ENCODE results near the gene SAE1. TPM values are rescaled to one million over a fixed set of nuclear protein-coding genes. Genes with fewer than 3 reads are reported as not detected.
"Not testable (repeated sequence)": the region's sequence is repeated elsewhere in the genome, so short reads cannot be mapped to it uniquely, and the experiment has no call there.

The SAE1 gene
- total RNA-seq, 1 donor from 2014 or later: 151 TPM

DNA sequence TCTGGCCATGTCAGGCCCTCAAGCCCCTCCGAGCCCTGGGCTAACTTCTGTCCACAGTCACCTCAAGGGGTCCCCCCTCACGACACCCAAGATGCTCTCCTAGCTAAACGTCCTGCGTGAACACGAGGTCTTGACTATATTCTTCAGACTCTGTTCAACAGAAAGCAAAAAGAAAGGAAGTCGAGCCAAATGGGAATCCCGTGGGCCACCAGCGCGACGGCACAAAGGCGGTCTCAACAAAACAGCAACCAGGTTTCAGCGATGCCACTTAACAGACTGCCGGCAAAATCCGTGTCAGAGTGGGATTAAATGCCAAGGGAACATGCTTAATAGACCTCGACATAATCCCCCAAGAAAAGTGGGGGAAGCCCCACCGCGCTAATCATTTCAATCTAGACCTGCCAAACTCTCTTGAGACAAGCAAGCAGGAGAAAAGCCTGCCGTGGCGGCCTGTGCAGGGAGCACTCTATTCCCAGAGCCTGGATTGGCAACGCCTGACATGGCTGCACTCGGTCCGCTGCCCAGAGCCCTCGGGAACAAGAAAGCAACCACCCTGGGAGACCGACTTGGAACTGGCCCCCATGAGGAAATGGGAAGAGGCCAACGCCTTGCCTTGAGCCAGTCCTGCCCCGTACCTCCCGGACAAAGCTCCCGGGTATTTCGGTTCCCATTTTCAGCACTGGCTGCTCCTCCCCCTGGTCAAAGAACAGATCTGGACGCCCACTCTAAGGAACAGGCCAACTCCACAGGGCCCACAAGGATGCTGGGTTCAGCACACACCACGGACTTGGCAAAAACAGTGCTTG lies 33.0 kb upstream of the SAE1 start:
- Mint-ChIP-seq H3K27ac (peak overlapping the region; percentile 41), H3K36me3 (ENCODE audit: low read depth) (peaks cover 43% of the 10 kb centered on the region), H3K4me3 (no peak overlapping the region), H3K9me3 (no peaks in the 10 kb centered on the region), H3K4me1 (peaks cover 52% of the 10 kb centered on the region), H3K27me3 (no peaks in the 10 kb centered on the region)
- intact Hi-C loops (cut with micrococcal nuclease): no loop called here
- DNase-seq: no peak

DNA sequence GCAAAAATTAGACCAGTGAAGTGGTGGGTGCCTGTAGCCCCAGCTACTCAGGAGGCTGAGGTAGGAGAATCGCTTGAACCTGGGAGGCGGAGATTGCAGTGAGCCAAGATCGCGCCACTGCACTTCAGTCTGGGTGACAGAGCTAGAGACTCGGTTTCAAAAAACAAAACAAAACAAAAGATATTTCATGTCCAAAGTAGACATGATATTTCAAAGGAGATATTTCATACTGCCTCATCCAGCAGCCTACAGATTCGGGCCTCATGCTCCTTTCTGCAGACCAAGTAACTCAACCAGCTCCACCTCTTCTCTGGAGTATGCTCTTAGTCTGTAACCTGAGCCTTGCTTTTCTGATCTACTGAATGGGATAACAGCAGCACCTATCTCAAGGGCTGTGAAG lies 32.0 kb upstream of the SAE1 start:
- H3K4me1 Mint-ChIP-seq: peaks cover 52% of the 10 kb centered on the region
- no peak for DNase-seq
- intact Hi-C loops (cut with micrococcal nuclease): no loop called here
- no peak overlapping the region for H3K4me3 Mint-ChIP-seq
- H3K9me3 Mint-ChIP-seq: no peaks in the 10 kb centered on the region
- peak overlapping the region; percentile 36 for H3K27ac Mint-ChIP-seq
- H3K27me3 Mint-ChIP-seq: no peaks in the 10 kb centered on the region
- peaks cover 40% of the 10 kb centered on the region for H3K36me3 Mint-ChIP-seq (ENCODE audit: low read depth)

- intact Hi-C loops (cut with micrococcal nuclease): no loop called here
- Mint-ChIP-seq H3K9me3 (no peaks in the 10 kb centered on the region), H3K27me3 (no peaks in the 10 kb centered on the region), H3K27ac (no peak overlapping the region), H3K4me3 (no peak overlapping the region), H3K36me3 (ENCODE audit: low read depth) (peaks cover 34% of the 10 kb centered on the region), H3K4me1 (peaks cover 46% of the 10 kb centered on the region)
- no peak for DNase-seq
These were observed 31.0 kb upstream of the SAE1 start for GRCh38 chr19:47099576-47100050.

DNA sequence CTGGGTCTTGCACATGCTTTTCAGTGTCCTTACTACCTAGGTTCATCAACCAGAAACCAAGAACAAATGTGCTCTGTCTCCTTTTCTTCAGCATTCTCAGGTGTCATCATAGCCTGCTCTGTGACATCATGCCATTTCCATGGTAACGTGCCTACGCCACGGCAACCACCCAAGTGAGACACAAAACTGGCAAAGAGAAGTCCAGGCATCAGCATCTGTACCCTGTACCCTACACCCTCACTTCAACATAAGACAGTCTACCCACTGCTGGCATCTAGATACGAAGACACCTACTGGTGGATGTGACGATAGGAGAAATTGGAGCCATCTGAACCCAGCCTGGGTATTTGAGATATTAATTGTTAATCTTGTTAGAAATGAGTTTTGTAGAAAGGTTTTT lies 30.3 kb upstream of the SAE1 start:
- Mint-ChIP-seq H3K36me3 (ENCODE audit: low read depth) (peaks cover 33% of the 10 kb centered on the region), H3K9me3 (no peaks in the 10 kb centered on the region), H3K27me3 (no peaks in the 10 kb centered on the region), H3K27ac (peak overlapping the region; percentile 67), H3K4me3 (no peak overlapping the region), H3K4me1 (peaks cover 42% of the 10 kb centered on the region)
- DNase-seq: peak; percentile 69
- intact Hi-C loops (cut with micrococcal nuclease): no loop called here

DNA sequence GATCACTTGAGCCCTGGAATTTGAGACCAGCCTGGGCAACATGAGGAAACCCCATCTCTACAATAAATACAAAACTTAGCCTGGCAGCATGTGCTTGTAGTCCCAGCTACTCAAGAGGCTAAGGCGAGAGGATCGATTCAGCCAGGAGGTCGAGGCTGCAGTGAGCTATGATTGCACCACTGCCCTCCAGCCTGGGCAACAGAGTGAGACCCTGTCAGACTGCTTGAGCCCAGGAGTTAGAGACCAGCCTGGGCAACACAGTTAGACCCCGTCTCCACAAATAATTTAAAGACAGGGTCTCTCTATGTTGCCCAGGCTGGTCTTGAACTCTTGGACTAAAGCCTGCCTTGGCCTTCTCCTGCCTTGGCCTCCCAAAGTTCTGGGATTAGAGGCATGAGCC lies 29.5 kb upstream of the SAE1 start:
- H3K27me3 Mint-ChIP-seq; H3K9me3 Mint-ChIP-seq; intact Hi-C loops (cut with micrococcal nuclease); H3K4me3 Mint-ChIP-seq; H3K27ac Mint-ChIP-seq; DNase-seq: not testable (repeated sequence)
- H3K4me1 Mint-ChIP-seq: peaks cover 42% of the 10 kb centered on the region
- peaks cover 36% of the 10 kb centered on the region for H3K36me3 Mint-ChIP-seq (ENCODE audit: low read depth)

- Mint-ChIP-seq H3K4me1 (peaks cover 44% of the 10 kb centered on the region), H3K27ac (no peak overlapping the region), H3K4me3 (no peak overlapping the region), H3K36me3 (ENCODE audit: low read depth) (peaks cover 31% of the 10 kb centered on the region), H3K27me3 (no peaks in the 10 kb centered on the region), H3K9me3 (no peaks in the 10 kb centered on the region)
- intact Hi-C loops (cut with micrococcal nuclease): no loop called here
- no peak for DNase-seq
These were observed 28.1 kb upstream of the SAE1 start for GRCh38 chr19:47102346-47103060.

GRCh38 chr19:47104680-47105079 lies 26.0 kb upstream of the SAE1 start:
- Mint-ChIP-seq H3K27ac (no peak overlapping the region), H3K4me1 (peaks cover 61% of the 10 kb centered on the region), H3K9me3 (no peaks in the 10 kb centered on the region), H3K27me3 (no peaks in the 10 kb centered on the region), H3K36me3 (ENCODE audit: low read depth) (peaks cover 33% of the 10 kb centered on the region), H3K4me3 (no peak overlapping the region)
- intact Hi-C loops (cut with micrococcal nuclease): no loop called here
- no peak for DNase-seq

GRCh38 chr19:47105874-47106273 lies 24.8 kb upstream of the SAE1 start:
- DNase-seq: no peak
- Mint-ChIP-seq H3K9me3 (no peaks in the 10 kb centered on the region), H3K27me3 (no peaks in the 10 kb centered on the region), H3K4me1 (peaks cover 61% of the 10 kb centered on the region), H3K36me3 (ENCODE audit: low read depth) (peaks cover 42% of the 10 kb centered on the region), H3K27ac (peak overlapping the region; percentile 100), H3K4me3 (peak overlapping the region; percentile 65)
- intact Hi-C loops (cut with micrococcal nuclease): no loop called here

GRCh38 chr19:47106821-47107201 lies 23.8 kb upstream of the SAE1 start:
- H3K4me3 Mint-ChIP-seq: peak overlapping the region; percentile 65
- no peak for DNase-seq
- H3K27ac Mint-ChIP-seq: peak overlapping the region; percentile 100
- H3K9me3 Mint-ChIP-seq: no peaks in the 10 kb centered on the region
- no peaks in the 10 kb centered on the region for H3K27me3 Mint-ChIP-seq
- intact Hi-C loops (cut with micrococcal nuclease): loop anchor here (1.0 kb wide), 1 partner anchor 13 kb away; no protein-coding TSS in a partner anchor
- H3K4me1 Mint-ChIP-seq: peaks cover 61% of the 10 kb centered on the region
- peaks cover 49% of the 10 kb centered on the region for H3K36me3 Mint-ChIP-seq (ENCODE audit: low read depth)

GRCh38 chr19:47107202-47107952 lies 23.3 kb upstream of the SAE1 start:
- Mint-ChIP-seq H3K9me3 (no peaks in the 10 kb centered on the region), H3K27me3 (no peaks in the 10 kb centered on the region), H3K27ac (peak overlapping the region; percentile 100), H3K4me3 (peak overlapping the region; percentile 65), H3K4me1 (peaks cover 56% of the 10 kb centered on the region), H3K36me3 (ENCODE audit: low read depth) (peaks cover 49% of the 10 kb centered on the region)
- intact Hi-C loops (cut with micrococcal nuclease): loop anchor here (1.0 kb wide), 1 partner anchor 13 kb away; no protein-coding TSS in a partner anchor
- DNase-seq: peak; percentile 83

GRCh38 chr19:47107953-47108746 lies 22.5 kb upstream of the SAE1 start:
- Mint-ChIP-seq H3K4me1 (peaks cover 53% of the 10 kb centered on the region), H3K9me3 (no peaks in the 10 kb centered on the region), H3K36me3 (ENCODE audit: low read depth) (peaks cover 47% of the 10 kb centered on the region), H3K4me3 (peak overlapping the region; percentile 65), H3K27ac (peak overlapping the region; percentile 100), H3K27me3 (no peaks in the 10 kb centered on the region)
- intact Hi-C loops (cut with micrococcal nuclease): loop anchor here (1.0 kb wide), 1 partner anchor 14 kb away; no protein-coding TSS in a partner anchor
- DNase-seq: peak; percentile 66

DNA sequence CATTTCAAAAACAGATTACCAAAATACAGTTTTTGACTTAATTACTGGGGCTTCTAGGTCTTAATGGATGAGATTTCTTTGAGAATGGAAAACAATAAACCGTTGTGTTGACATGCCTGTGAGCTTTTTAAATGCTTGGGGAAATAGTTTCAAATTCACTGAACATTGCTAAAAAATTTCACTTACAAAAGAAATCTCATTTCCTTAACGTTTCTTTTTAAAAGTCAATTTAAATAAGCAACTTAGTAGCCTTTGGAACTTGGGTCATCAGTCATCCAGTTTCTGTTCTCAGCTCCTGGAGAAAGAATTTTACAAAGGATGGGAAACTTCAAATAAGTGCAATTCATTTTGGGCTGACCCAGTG lies 21.5 kb upstream of the SAE1 start:
- intact Hi-C loops (cut with micrococcal nuclease): no loop called here

More for the DNA sequence above, 21.5 kb upstream of the SAE1 start:
- no peak for DNase-seq
- Mint-ChIP-seq H3K4me3 (peak overlapping the region; percentile 96), H3K36me3 (ENCODE audit: low read depth) (peaks cover 45% of the 10 kb centered on the region), H3K27ac (peak overlapping the region; percentile 100), H3K27me3 (no peaks in the 10 kb centered on the region), H3K4me1 (peaks cover 57% of the 10 kb centered on the region), H3K9me3 (no peaks in the 10 kb centered on the region)

Measured in activated CD4-positive, alpha-beta T cell treated with anti-CD3 and anti-CD28 coated beads, Interleukin-2, amount 10 ng/mL, durations not matched to agents 24 days and 14 days (primary cell).